ENCODE data around the gene CUEDC1.

The CUEDC1 gene

DNA sequence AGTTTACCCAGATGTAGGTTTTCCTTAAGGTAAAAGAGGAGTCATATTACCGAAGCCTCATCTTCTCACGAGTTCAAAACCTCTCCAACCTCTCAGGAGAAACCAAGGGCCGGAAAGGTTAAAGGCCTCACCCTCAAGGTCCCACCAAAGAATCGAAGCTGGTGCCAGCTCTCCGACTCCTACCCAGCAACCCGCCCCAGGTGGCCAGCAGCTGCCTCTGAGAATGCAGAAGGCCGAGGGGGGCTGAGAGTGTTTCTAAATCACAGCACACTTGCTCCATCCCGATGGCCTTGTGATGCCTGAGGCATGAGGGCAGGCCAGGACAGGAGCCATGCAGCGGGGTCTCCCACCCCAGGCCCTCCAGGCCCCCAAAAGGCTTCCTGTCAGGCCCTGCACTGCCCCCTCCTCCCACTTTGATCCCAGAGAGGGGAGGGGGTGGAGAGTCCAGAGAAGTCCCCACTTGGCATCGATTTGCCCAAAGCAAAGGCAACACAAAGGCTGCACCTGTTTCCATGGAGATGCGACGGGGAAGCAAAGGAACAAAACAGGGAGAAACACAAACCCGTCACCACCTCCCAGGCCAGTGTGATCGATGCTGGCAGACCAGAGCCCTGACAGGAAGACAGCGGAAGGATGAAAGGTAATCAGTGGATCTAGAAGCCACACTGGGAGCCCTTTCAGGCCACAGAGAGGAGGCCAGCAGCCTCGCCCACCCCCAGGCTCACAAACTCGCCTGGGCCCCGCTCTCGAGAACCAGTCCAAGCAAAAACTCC is 39.0 kb downstream of the CUEDC1 start:
- DNase-seq (ENCODE audit: low spot score): no peak

DNA sequence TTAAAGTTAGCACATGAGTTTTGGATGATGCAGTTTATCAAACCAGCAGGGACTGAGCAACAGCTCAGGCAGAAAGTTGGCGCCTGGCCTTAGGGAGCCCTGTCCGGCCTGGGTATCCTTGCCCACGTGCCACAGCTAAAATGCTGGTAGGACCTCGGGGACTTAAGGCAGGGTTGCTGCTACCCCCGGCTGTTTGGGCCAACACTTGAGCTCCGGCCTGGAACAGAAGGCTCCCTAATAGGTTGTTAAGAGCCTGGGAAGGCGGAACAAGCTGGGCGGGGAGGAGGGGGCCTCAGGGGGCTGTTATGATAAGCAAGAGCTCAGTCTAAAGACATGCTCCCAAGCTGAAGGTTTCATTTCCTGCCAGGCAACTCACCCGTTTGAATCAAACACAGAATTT is 39.7 kb downstream of the CUEDC1 start:
- DNase-seq (ENCODE audit: low spot score): no peak

GRCh38 chr17:57914273-57915142 is 40.7 kb downstream of the CUEDC1 start:
- DNase-seq (ENCODE audit: low spot score): no peak

GRCh38 chr17:57913575-57914272 is 41.5 kb downstream of the CUEDC1 start:
- no peak for DNase-seq (ENCODE audit: low spot score)

DNA sequence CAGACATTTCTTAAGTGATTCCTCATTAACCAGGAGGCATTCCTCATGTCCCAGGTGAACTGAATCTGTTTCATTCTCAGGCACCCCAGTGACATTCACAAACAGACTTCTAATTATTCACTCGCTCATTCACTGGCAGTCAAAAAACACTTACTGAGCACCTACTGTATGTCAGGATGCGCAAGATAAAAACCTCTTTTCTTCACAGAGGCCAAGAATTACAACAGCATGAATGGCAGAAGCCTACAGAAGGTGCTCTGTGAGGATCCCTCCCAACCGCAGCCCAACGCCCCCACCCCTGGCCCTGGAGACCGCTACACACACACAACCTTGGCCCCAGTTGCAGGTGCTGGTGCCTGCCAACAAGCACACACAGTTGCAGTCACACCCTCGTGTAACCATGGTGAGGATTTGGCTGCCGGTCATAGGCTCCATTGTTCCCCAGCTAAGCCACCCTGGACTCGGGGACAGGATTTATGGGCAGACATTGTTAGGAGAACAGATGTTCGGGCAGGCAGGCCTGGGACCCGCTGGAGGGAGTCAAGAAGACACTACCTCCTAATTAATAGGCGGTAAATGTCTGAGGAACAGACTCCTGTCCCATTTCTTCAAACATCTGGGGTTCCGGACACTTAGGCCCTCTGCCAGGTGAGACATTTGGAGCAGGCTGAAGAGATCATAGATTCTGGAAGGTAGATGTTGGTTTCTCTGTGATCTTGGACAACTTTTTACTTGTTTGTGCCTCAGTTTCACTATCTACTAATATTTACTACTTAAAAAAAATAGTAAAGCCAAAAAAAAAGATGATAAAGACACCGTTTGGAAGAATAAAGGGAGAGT is 43.2 kb downstream of the CUEDC1 start:
- no peak for DNase-seq (ENCODE audit: low spot score)

GRCh38 chr17:57910462-57911420 is 44.5 kb downstream of the CUEDC1 start:
- DNase-seq (ENCODE audit: low spot score): no peak

DNA sequence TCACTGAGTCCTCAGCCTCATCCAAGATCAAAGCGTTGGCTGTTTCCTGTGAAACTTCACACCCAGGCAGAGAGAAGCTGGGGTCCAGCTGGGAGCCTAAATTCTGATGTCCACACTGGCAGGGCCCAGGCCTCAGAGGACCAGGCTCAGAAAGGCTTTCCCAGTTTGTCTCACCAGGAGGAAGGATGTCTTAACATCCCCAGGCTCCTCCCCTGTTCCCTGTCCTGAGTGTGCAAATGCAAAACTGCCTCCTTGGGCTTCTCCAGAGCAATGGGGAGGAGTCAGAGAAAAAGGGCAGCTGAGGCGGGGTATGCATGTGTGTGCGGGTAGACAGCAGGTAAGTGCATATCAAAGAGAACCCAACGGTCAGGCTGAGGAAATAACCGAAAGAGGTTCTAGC is 45.7 kb downstream of the CUEDC1 start:
- DNase-seq (ENCODE audit: low spot score): no peak

- no peak for DNase-seq (ENCODE audit: low spot score)
Measured at GRCh38 chr17:57908278-57908677, 46.9 kb downstream of the CUEDC1 start.

GRCh38 chr17:57906910-57907309 is 48.3 kb downstream of the CUEDC1 start:
- DNase-seq (ENCODE audit: low spot score): no peak

DNA sequence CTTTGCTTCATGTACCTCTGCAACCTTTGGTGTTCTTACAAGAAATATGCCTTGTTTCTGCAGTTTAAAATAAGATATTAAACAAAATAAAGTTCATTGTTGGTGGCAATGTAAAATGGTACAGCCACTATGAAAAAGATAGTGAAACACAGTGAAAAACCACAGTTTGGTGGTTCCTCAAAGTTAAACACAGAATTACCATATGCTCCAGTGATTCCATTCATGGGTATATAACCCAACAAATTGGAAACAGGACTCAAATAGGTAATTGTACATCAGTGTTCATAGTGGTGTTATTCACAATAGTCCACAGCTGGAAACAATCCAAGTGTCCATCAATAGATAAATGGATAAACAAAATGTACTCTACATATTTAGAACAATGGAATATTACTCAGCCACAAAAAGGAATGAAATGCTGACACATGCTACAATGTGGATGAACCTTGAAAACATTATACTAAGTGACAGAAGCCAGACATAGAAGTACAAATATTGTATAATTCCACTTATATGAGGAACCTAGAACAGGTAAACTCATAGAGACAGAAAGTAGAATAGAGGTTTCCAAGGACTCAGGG is 49.2 kb downstream of the CUEDC1 start:
- no peak for DNase-seq (ENCODE audit: low spot score)

DNA sequence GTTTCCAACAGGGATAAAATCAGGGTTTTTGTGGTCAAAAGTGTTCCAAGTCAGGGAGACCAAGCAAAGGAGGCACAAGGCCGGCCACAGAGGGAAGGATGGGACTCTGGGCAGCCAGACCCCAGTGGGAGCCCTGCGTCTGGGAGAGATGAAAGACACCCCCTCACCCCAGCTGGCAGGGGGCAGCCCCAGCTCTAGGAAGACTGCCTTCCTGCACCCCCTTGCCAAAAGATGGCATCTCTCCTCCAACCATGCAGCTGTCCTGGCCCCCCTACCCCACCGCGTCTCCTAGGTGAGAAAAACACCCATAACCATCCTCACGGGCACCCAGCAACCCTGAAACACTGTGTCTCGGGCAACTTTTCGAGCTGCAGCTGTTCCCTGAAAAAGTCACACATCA is 51.3 kb downstream of the CUEDC1 start:
- no peak for DNase-seq (ENCODE audit: low spot score)

DNA sequence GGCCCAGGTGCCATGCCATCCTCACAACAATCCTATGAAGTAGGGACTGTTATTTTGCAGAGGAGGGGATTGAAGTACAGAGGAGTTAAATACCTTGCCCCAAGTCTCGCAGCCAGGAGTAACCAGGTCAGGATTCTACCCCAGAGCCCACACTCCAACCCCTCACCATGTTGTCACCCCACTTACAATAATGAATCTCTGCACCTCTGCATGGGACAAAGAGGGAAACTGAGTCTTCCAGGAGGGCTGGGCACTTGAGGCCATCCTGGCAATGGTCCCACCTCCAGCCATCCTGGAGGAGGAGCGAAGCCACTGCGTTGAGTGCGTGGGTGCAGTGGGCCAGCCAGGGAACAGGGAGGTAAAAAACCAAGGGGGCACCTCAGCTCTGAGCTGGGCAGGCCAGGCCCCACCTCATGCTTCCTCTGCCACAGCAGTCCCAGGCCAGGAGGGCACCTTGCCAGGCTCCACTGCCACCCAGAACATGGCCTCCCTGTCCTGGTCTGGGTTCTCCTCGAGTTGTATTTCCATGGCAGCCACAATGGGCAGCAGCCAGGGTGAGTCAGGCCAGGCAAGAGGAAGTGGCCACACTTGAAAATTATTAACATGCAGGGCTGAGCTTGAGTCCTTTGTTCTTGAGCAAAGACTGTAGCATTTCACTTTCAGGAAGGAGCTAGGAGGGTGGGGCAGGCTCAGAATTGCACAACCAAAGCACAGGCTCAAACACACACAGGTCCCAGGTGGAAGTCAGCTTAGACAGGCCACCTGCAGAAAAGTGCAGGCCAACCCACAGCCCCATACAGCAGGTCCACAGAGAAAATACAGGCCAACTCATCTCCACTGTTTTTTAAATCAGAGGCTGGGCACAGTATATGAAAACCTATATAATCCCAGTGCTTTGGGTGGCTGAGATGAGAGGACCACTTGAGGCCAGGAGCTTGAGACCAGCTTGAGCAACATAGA is 52.1 kb downstream of the CUEDC1 start:
- DNase-seq (ENCODE audit: low spot score): peak; percentile 27

DNA sequence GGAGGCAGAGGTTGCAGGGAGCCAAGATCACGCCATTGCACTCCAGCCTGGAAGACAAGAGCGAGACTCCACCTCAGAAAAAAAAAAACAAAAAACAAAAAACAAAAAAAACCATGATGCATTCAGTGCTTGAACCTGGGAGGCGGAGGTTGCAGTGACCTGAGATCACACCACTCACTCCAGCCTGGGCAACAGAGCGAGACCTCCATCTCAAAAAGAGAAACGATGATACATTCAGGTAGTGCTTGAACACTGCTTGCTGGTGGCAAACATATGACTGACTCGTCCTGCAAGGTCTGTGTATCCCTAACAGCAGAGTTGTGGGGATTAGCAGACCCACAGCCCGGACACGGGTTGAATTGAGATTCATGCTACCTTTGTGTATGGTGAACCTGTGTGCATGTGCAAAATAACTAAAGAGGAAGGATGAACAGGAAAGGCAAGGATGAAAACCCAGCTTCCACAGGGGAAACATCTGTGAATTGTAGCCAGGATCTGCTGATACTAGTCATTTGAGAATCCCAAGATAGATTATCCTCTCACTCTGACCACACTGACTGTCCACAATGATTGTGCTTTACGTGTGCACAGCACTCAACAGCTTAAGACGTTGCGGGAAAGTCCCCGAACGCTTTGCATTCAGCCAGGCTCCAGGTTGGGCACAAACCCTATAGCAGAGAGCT is 53.0 kb downstream of the CUEDC1 start:
- DNase-seq (ENCODE audit: low spot score): no peak

DNA sequence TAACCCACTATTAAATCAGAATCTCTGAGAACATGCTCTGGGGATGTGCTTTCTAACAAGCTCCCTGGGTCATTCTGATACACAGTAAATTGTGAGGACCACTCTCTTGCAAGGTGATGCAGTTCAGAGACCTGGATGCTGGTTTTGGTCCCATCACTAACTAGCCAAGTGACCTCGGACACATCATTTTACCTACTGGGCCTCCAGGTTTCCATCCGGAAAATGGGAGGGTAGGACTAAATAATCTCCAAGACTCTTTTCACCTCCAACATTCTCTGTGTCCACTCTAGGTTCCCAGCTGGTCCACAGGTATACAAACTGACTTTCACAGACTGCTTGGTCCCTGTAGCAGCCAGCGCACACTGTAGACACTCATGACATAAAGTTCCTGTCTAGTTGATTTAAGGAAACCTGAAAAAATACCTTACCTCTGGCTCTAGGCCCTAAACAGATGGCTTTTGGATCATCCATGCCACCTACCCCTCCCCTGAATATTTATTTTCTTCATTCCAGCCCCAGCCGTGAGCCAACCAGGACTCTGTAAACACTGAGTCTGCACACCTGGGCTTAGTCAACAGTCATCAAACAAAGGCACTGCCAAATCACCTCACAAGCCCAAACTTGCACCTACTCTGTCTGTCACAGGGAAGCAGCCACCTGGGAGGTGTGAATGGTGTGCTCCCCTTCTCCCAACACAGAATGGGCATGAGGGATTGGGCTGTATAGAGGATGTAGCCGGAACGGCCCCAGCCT is 54.0 kb downstream of the CUEDC1 start:
- no peak for DNase-seq (ENCODE audit: low spot score)

DNA sequence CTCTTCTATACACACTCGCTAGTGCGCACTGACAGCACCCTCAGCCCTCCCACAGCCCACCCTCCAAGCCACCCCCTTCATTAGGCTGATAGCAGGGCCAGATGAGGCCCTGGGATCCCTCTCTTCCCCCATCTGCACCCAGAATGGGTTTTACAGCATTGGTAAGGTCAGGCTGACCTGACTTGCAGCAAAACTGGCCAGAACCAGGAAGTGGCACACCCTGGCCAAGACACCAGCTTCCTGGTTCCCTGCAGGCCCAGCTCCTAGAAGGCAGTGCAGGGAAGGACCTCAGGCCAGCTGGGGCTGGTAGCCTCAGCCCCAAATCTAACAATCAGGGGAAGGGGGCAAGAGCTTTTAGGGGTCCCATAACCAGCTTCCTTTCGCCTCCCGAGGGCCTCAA is 55.4 kb downstream of the CUEDC1 start:
- no peak for DNase-seq (ENCODE audit: low spot score)

- DNase-seq (ENCODE audit: low spot score): no peak
Measured at GRCh38 chr17:57899391-57899790, 55.8 kb downstream of the CUEDC1 start.

DNA sequence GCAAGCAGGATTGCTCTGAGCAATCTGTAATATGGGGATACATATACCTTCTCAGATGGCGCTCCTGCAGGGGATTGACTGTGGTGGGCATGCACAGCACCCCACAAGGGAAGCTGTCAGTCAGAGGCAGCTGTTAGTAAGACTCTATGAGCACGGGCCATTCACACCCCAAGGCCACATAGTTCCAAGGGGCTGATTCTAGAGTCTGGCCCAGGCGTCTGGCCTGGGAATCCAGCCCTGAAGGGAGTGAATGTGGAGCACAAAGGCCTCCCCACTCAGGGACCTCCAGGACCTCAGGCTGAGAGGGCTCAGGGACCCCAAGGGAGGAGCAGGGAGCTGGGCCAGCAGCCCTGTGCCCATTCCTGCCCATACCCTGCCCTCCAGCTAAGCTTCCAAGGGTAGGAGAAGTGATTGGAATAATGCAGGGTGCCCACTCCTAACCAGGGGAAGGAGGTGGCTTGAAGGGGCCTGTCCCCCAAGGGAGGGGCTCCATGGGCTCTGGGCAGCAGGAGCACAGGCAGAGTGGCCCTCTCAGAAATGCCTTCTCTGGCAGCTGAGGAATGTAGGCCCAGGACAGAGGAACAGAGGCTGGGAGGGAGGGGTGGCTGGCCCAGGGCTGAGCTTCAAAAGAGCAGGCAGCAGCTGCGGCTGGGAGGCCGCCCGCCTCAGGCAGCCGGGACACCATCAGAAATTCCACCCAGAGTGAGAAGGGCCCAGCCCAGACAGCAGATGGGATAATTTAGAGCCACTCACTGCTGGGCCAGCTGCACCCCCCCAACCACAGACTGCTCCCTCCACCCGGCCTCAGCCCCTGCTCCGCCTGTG is 56.5 kb downstream of the CUEDC1 start:
- no peak for DNase-seq (ENCODE audit: low spot score)
